ENCODE data around the gene NUMBL.

GRCh38 chr19:40701758-40702157 lies 11.3 kb upstream of the NUMBL start:
- TF ChIP-seq CTCF (IDR thresholded peaks at IDR 0.05): no peak
- no peak for TF ChIP-seq POLR2A (IDR thresholded peaks at IDR 0.05)
